BJ (cell line): Measurements from ENCODE around the gene ROR1. TPM values are rescaled to one million over a fixed set of nuclear protein-coding genes. Genes with fewer than 3 reads are reported as not detected.
"Not testable (repeated sequence)": the region's sequence is repeated elsewhere in the genome, so short reads cannot be mapped to it uniquely, and the experiment has no call there.

Experiments used
- CTCF ChIA-PET: fragments of 350-600 bp; formaldehyde crosslinking; extraction: SDS; loops from one replicate; lab custom pipeline; 2021; ENCODE audit warnings: antibody characterized with exemption, inconsistent platforms; lab: Yijun Ruan, JAX
- POLR2A ChIA-PET: fragments of 300-600 bp; sonication (Branson Sonifier 250); formaldehyde crosslinking; extraction: SDS; loops from one replicate; lab custom pipeline; 2021; ENCODE audit warnings: antibody characterized with exemption; lab: Charles Lee
- DNase-seq: peaks from one replicate; pipeline ENCODE4 v3.0.0-alpha.2; 2011; ENCODE audit warnings: low read depth
- H3K27me3 ChIP-seq: 2 replicates; pipeline ENCODE4 v1.6.0; 2011; ENCODE audit warnings: low read length; ENCODE audit not compliant: control insufficient read depth, insufficient read depth
- H3K36me3 ChIP-seq: 2 replicates; pipeline ENCODE4 v1.5.1; 2011; ENCODE audit warnings: low read length; ENCODE audit not compliant: control insufficient read depth, insufficient read depth
- H3K4me3 ChIP-seq: 2 replicates; pipeline ENCODE4 v1.5.1; 2011; ENCODE audit warnings: low read depth, mild to moderate bottlenecking, control low read depth, low read length
- polyA plus RNA-seq: library from polyadenylated mRNA; depleted of rRNA; stranded (reverse); fragments of >200 nt; gene quantifications from 2 replicates; pipeline ENCODE4 v1.2.3, GENCODE V29; 2011
- TF ChIP-seq, protein P1 (sequence below): IDR thresholded peaks from 2 replicates; pipeline ENCODE4 v1.5.1; 2011; ENCODE audit warnings: low read depth, mild to moderate bottlenecking, control low read depth, inconsistent platforms, low read length, moderate library complexity; ENCODE audit not compliant: insufficient read depth

ROR1 gene
- polyA plus RNA-seq, 1 experiment, result 4.6 TPM

GRCh38 chr1:63784083-63784482 is 10.3 kb downstream of the ROR1 start:
- Histone ChIP-seq H3K4me3 (no peak overlapping the region), H3K36me3 (no peaks in the 10 kb centered on the region), H3K27me3 (peaks cover 4% of the 10 kb centered on the region)
- no peak for DNase-seq
- ChIA-PET CTCF (no interaction called here), POLR2A (no interaction called here)
- TF ChIP-seq, protein P1, sequence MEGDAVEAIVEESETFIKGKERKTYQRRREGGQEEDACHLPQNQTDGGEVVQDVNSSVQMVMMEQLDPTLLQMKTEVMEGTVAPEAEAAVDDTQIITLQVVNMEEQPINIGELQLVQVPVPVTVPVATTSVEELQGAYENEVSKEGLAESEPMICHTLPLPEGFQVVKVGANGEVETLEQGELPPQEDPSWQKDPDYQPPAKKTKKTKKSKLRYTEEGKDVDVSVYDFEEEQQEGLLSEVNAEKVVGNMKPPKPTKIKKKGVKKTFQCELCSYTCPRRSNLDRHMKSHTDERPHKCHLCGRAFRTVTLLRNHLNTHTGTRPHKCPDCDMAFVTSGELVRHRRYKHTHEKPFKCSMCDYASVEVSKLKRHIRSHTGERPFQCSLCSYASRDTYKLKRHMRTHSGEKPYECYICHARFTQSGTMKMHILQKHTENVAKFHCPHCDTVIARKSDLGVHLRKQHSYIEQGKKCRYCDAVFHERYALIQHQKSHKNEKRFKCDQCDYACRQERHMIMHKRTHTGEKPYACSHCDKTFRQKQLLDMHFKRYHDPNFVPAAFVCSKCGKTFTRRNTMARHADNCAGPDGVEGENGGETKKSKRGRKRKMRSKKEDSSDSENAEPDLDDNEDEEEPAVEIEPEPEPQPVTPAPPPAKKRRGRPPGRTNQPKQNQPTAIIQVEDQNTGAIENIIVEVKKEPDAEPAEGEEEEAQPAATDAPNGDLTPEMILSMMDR, result no peak

- Histone ChIP-seq H3K36me3 (no peaks in the 10 kb centered on the region), H3K4me3 (no peak overlapping the region), H3K27me3 (peaks cover 4% of the 10 kb centered on the region)
- DNase-seq, result no peak
- TF ChIP-seq, protein P1, result no peak
- ChIA-PET CTCF (interaction anchor here (0.6 kb wide), 1 partner anchor 110 kb away, joined by 3 read pairs; no protein-coding TSS in a partner anchor), POLR2A (no interaction called here)
Measured at GRCh38 chr1:63784489-63785390, 10.9 kb downstream of the ROR1 start.

GRCh38 chr1:63787270-63787669 is 13.5 kb downstream of the ROR1 start:
- DNase-seq, H3K36me3 ChIP-seq, CTCF ChIA-PET, H3K4me3 ChIP-seq, H3K27me3 ChIP-seq, POLR2A ChIA-PET: not testable (repeated sequence)

DNA sequence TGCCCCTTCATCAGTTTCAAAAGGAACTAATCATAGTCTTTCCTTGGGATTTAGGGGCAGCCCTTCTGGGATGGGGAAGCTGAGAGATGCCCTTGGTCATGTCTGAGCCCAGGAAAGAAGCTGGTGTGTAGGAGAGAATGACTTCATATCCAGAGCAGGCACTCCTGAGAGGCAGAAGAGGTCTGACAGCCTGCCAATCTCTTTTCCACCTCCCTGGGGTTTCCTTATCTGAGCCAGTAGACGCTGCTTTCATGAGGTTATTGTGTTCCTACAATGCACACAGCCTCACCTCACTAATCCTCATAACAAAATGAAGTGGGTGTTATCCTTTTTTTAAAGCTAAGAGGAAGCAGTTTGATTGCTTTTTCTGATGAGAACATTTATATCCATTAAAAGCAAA is 14.1 kb downstream of the ROR1 start:
- no peaks in the 10 kb centered on the region for H3K36me3 ChIP-seq
- peaks cover 3% of the 10 kb centered on the region for H3K27me3 ChIP-seq
- ChIA-PET POLR2A (no interaction called here), CTCF (no interaction called here)
- no peak for DNase-seq
- TF ChIP-seq, protein P1, result no peak
- no peak overlapping the region for H3K4me3 ChIP-seq

DNA sequence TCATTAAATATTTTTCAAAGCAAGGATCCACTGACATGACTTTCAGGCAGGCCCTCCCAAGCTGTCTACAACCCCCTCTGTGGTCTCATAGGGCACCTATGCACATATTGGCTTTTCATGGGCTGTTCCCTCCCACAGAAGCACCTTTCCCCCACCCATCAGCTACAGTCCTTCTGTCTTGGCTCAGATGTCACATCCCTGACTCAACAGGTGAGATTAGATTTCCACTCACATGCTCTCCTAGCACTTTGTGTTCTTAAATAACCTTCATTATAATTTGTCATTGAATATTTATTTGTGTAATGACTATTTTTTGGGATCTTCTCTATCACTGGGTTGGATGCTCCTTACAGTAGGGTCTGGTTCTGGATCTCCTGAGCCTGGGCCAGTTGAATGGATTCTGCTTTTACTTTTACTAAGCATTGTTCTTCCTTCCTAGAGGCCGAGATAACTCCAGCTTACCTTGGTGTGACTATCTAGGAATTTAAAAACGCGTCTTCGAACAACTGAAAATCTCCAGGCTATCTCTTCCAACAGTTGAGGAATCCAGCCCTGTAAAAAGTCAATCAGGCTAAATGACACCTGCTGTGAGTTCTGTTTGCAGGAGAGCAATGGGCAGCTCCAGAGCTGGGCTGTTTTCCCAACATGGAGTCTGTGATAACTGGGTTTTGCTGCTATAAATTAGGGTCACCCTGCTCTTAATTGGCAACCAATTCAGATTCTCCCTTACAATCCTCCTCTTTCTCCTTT is 16.2 kb downstream of the ROR1 start:
- no peak for DNase-seq
- TF ChIP-seq, protein P1, result no peak
- CTCF ChIA-PET, result no interaction called here
- Histone ChIP-seq H3K27me3 (no peaks in the 10 kb centered on the region; the same call in 1 of the 2 replicates), H3K36me3 (no peaks in the 10 kb centered on the region), H3K4me3 (no peak overlapping the region)
- POLR2A ChIA-PET, result no interaction called here
